SK-N-SH (cell line): ENCODE measurements around the gene ZNF648. TPM values are rescaled to one million over a fixed set of nuclear protein-coding genes. Genes with fewer than 3 reads are reported as not detected.

ENCODE experiments used
- CTCF ChIA-PET: fragments of 300-600, 350-600 bp; formaldehyde crosslinking; extraction: SDS; loops from one replicate; lab custom pipeline; 2021; lab: Yijun Ruan, JAX
- POLR2A ChIA-PET: fragments of 350-600 bp; sonication (Branson Sonifier 250); formaldehyde crosslinking; extraction: SDS; loops from one replicate; lab custom pipeline; 2020; ENCODE audit warnings: antibody characterized with exemption, inconsistent platforms; lab: Yijun Ruan, JAX
- DNase-seq: peaks from one replicate; pipeline ENCODE4 v3.0.0; 2012
- H2AFZ ChIP-seq: fragments of 200-600 bp; sonication (generic); 2 replicates; pipeline ENCODE4 v1.8.1; 2016; ENCODE audit warnings: antibody characterized with exemption, mild to moderate bottlenecking, low read depth
- H3F3A ChIP-seq: fragments of 200-600 bp; sonication (generic); replicated peaks from 2 replicates; pipeline ENCODE3; 2016; ENCODE audit warnings: antibody characterized with exemption, mild to moderate bottlenecking; ENCODE audit not compliant: insufficient read depth
- H3K27ac ChIP-seq, 2 experiments: fragments of 200-500 bp in 1 of 2; fragments of 200-600 bp in 1 of 2; sonication (Bioruptor generic) in 1 of 2; sonication (generic), shearing (Covaris generic) in 1 of 2; 2 replicates each; pipeline versions ENCODE4 v1.5.1 to v1.6.1; 2014 to 2016; ENCODE audit warnings: low read depth in 2 of 2, inconsistent platforms in 1 of 2, low read length in 1 of 2, mild to moderate bottlenecking in 1 of 2, mixed read lengths in 1 of 2
- H3K27me3 ChIP-seq: fragments of 200-600 bp; sonication (generic), shearing (Covaris generic); 2 replicates; pipeline ENCODE4 v1.6.1; 2016; ENCODE audit warnings: mixed run types; ENCODE audit not compliant: insufficient read depth
- H3K36me3 ChIP-seq, 2 experiments: fragments of 200-500 bp in 1 of 2; fragments of 200-600 bp in 1 of 2; sonication (Bioruptor generic) in 1 of 2; sonication (generic) in 1 of 2; replicated peaks in 1 of 2; 2 replicates each; pipeline versions ENCODE3 to v1.5.1; 2014 to 2016; ENCODE audit warnings: low read length in 1 of 2, mild to moderate bottlenecking in 1 of 2; ENCODE audit not compliant: insufficient read depth in 2 of 2, control insufficient read depth in 1 of 2
- H3K4me1 ChIP-seq, 2 experiments: fragments of 200-500 bp in 1 of 2; fragments of 200-600 bp in 1 of 2; sonication (Bioruptor generic) in 1 of 2; sonication (generic), shearing (Covaris generic) in 1 of 2; 2 replicates each; pipeline versions ENCODE4 v1.5.1 to v1.6.1; 2014 to 2016; ENCODE audit warnings: low read depth in 1 of 2, low read length in 1 of 2, mixed run types in 1 of 2; ENCODE audit not compliant: insufficient read depth in 2 of 2, control insufficient read depth in 1 of 2
- H3K4me2 ChIP-seq: fragments of 200-600 bp; sonication (generic), shearing (Covaris generic); 2 replicates; pipeline ENCODE4 v1.6.1; 2017; ENCODE audit warnings: mixed run types
- H3K4me3 ChIP-seq, 2 experiments: fragments of 200-500 bp in 1 of 2; fragments of 200-600 bp in 1 of 2; sonication (Bioruptor generic) in 1 of 2; sonication (generic), shearing (Covaris generic) in 1 of 2; 2 replicates each; pipeline versions ENCODE4 v1.5.1 to v1.8.1; 2014 to 2016; ENCODE audit warnings: low read depth in 2 of 2, inconsistent platforms in 1 of 2, low read length in 1 of 2, mild to moderate bottlenecking in 1 of 2, mixed read lengths in 1 of 2, moderate library complexity in 1 of 2
- H3K79me2 ChIP-seq: fragments of 200-600 bp; sonication (generic); 2 replicates; pipeline ENCODE4 v1.8.1; 2017; ENCODE audit warnings: mild to moderate bottlenecking; ENCODE audit not compliant: insufficient read depth
- H3K9ac ChIP-seq: fragments of 200-600 bp; sonication (generic); 2 replicates; pipeline ENCODE4 v1.6.1; 2017; ENCODE audit warnings: mixed run types
- H3K9me2 ChIP-seq: fragments of 200-600 bp; sonication (generic); 2 replicates; pipeline ENCODE4 v1.6.1; 2017; ENCODE audit warnings: mixed run types
- H3K9me3 ChIP-seq: fragments of 200-600 bp; sonication (generic); 2 replicates; pipeline ENCODE4 v1.6.1; 2017; ENCODE audit warnings: mixed run types, mild to moderate bottlenecking, moderate library complexity
- H4K20me1 ChIP-seq: fragments of 200-600 bp; sonication (generic); 2 replicates; pipeline ENCODE4 v1.6.1; 2017; ENCODE audit warnings: mild to moderate bottlenecking, mixed run types; ENCODE audit not compliant: insufficient read depth
- ELF1 ChIP-seq: IDR thresholded peaks from 2 replicates; pipeline ENCODE4 v1.4.0; 2012
- FOSL2 ChIP-seq: IDR thresholded peaks from 2 replicates; pipeline ENCODE4 v1.4.0; 2012; ENCODE audit warnings: low read depth, mild to moderate bottlenecking, moderate library complexity, borderline replicate concordance
- FOXM1 ChIP-seq: IDR thresholded peaks from 2 replicates; pipeline ENCODE4 v1.4.0; 2012; ENCODE audit warnings: low read depth, mild to moderate bottlenecking
- IRF3 ChIP-seq: fragments of 150-350 bp; IDR thresholded peaks from 2 replicates; pipeline ENCODE4 v1.6.1; 2016; ENCODE audit warnings: mild to moderate bottlenecking, low read depth, low read length
- MEF2A ChIP-seq: IDR thresholded peaks from 2 replicates; pipeline ENCODE4 v1.4.0; 2012; ENCODE audit warnings: low read depth, borderline replicate concordance
- NFIC ChIP-seq: IDR thresholded peaks from 2 replicates; pipeline ENCODE4 v1.4.0; 2012; ENCODE audit warnings: borderline replicate concordance
- RAD21 ChIP-seq: IDR thresholded peaks from 2 replicates; pipeline ENCODE4 v1.6.1; 2012; ENCODE audit warnings: mild to moderate bottlenecking, low read length
- RCOR1 ChIP-seq: fragments of 150-350 bp; IDR thresholded peaks from 2 replicates; pipeline ENCODE4 v1.6.1; 2017; ENCODE audit warnings: antibody characterized with exemption, low read length
- REST ChIP-seq: IDR thresholded peaks from 2 replicates; pipeline ENCODE4 v1.6.1; 2012; ENCODE audit warnings: mild to moderate bottlenecking, low read depth, low read length, moderate library complexity
- RXRA ChIP-seq: IDR thresholded peaks from 2 replicates; pipeline ENCODE4 v1.4.0; 2012; ENCODE audit warnings: low read depth, mild to moderate bottlenecking, borderline replicate concordance
- SMC3 ChIP-seq: IDR thresholded peaks from 2 replicates; pipeline ENCODE4 v1.6.1; 2012; ENCODE audit warnings: low read depth, low read length, improper control_type of control experiment
- TEAD4 ChIP-seq: IDR thresholded peaks from 2 replicates; pipeline ENCODE4 v1.4.0; 2012; ENCODE audit warnings: mild to moderate bottlenecking, borderline replicate concordance; ENCODE audit not compliant: insufficient read depth
- USF1 ChIP-seq: IDR thresholded peaks from 2 replicates; pipeline ENCODE4 v1.4.0; 2012; ENCODE audit warnings: low read depth, borderline replicate concordance
- WGBS: methylation state at CpG from one replicate; pipeline ENCODE4 v1.1.6; 2017; ENCODE audit warnings: low lambda C conversion rate; 5-methylcytosine and 5-hydroxymethylcytosine counted together
- polyA plus RNA-seq, 3 experiments: library from polyadenylated mRNA; depleted of rRNA; stranded (reverse); fragments of >200 nt; gene quantifications; 2 replicates each; pipeline ENCODE4 v1.2.3, GENCODE V29; 2012
- TF ChIP-seq, protein P1 (sequence below): fragments of 200-600 bp; sonication (generic); IDR thresholded peaks from 2 replicates; pipeline ENCODE4 v1.6.1; 2017; ENCODE audit warnings: antibody characterized with exemption, mild to moderate bottlenecking, moderate library complexity
- TF ChIP-seq, protein P2 (sequence below): IDR thresholded peaks from 2 replicates; pipeline ENCODE4 v1.4.0; 2012; ENCODE audit warnings: low read depth

Gene ZNF648
- polyA plus RNA-seq, 1 of the 3 experiments (the other 2 are of a cell fraction) = not detected

DNA sequence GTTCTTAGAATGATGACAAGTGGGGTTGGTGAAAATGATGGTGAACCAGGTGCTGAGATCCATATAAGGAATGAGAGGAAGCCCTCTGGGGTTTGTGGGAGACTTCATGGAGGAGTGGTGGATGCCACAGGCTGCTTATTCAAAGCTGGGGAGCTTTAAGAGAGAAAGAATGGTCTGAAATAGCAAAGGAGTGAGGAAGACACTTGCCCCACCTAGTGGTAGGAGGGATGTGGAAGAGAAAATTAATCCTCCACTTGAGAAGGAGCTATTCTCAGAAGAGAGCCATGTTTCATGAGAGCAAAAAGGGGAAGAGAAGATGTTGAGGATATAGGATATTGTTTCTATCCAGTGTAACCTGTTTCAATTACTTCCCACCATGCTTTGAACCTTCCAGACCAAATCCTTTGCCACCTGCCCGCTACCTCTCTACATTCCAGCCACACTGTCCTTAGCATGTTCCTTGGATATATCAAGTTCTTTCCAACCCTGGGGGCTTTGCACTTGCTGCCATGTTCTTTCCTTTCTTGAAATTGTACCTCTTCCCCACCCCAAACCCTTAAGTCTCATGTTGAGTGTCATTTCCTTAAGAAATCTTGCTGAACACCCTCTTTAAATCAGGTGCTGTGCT is 19.6 kb upstream of the ZNF648 start:
- no peak overlapping the region for H3K9ac ChIP-seq
- H3K9me3 ChIP-seq = no peaks in the 10 kb centered on the region
- POLR2A ChIA-PET = no interaction called here
- H3K4me3 ChIP-seq = no peak overlapping the region
- H3K4me2 ChIP-seq = no peak overlapping the region
- no peaks in the 10 kb centered on the region for H3K27me3 ChIP-seq
- H3K9me2 ChIP-seq = no peaks in the 10 kb centered on the region
- H3K79me2 ChIP-seq = no peaks in the 10 kb centered on the region
- H3K4me1 ChIP-seq = no peaks in the 10 kb centered on the region; a peak in 1 of 4 replicates
- WGBS = 14% methylated on average over 1 of the region's 1 CpG
- no peaks in the 10 kb centered on the region for H3F3A ChIP-seq
- no peak overlapping the region for H3K27ac ChIP-seq
- CTCF ChIA-PET = interaction anchor here (0.6 to 7.0 kb wide), 46 partner anchors 10 to 879 kb away, joined by 3 to 65 read pairs (median 4); no protein-coding TSS in a partner anchor
- H2AFZ ChIP-seq = no peak overlapping the region
- H3K36me3 ChIP-seq = no peaks in the 10 kb centered on the region
- DNase-seq = peak; percentile 52
- no peaks in the 10 kb centered on the region for H4K20me1 ChIP-seq
- TF ChIP-seq SMC3 = peak; percentile 45
- TF ChIP-seq NFIC = no peak
- TF ChIP-seq RAD21 = peak; percentile 60
- TF ChIP-seq, protein P1, sequence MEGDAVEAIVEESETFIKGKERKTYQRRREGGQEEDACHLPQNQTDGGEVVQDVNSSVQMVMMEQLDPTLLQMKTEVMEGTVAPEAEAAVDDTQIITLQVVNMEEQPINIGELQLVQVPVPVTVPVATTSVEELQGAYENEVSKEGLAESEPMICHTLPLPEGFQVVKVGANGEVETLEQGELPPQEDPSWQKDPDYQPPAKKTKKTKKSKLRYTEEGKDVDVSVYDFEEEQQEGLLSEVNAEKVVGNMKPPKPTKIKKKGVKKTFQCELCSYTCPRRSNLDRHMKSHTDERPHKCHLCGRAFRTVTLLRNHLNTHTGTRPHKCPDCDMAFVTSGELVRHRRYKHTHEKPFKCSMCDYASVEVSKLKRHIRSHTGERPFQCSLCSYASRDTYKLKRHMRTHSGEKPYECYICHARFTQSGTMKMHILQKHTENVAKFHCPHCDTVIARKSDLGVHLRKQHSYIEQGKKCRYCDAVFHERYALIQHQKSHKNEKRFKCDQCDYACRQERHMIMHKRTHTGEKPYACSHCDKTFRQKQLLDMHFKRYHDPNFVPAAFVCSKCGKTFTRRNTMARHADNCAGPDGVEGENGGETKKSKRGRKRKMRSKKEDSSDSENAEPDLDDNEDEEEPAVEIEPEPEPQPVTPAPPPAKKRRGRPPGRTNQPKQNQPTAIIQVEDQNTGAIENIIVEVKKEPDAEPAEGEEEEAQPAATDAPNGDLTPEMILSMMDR = peak; percentile 60
- TF ChIP-seq IRF3 = no peak
- no peak for TF ChIP-seq ELF1

DNA sequence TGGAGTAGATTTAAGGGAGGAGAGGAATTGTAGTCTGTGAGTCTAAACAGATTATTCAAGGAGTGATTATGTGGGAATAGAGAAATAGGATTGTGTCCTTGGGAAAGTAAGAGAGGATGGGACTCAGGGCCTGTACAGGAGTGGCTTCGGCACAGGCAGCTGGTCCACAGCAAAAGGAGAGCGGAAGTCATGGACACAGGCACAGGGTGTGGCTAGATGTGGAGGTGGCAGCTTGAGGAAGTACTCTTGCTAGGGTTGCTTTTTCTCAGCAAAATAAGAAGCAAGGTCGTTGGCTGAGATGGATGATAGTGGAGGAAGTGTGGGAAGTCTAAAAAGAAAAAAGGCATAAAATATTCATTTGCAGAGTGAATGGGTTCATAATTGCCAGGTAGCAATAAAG is 18.5 kb upstream of the ZNF648 start:
- Histone ChIP-seq H3K4me3 (no peak overlapping the region), H3F3A (no peaks in the 10 kb centered on the region), H3K4me1 (no peaks in the 10 kb centered on the region; a peak in 1 of 4 replicates), H3K4me2 (no peak overlapping the region), H3K36me3 (no peaks in the 10 kb centered on the region), H3K9me3 (no peaks in the 10 kb centered on the region), H3K79me2 (no peaks in the 10 kb centered on the region), H2AFZ (no peak overlapping the region), H3K9me2 (no peaks in the 10 kb centered on the region), H4K20me1 (no peaks in the 10 kb centered on the region), H3K27ac (no peak overlapping the region), H3K9ac (no peak overlapping the region), H3K27me3 (no peaks in the 10 kb centered on the region)
- ChIA-PET CTCF (interaction anchor here (0.7 to 7.0 kb wide), 16 partner anchors 10 to 705 kb away, joined by 3 to 65 read pairs (median 6); no protein-coding TSS in a partner anchor), POLR2A (no interaction called here)
- 32% methylated on average over 3 of the region's 3 CpGs for WGBS
- DNase-seq = no peak
- TF ChIP-seq, protein P2, sequence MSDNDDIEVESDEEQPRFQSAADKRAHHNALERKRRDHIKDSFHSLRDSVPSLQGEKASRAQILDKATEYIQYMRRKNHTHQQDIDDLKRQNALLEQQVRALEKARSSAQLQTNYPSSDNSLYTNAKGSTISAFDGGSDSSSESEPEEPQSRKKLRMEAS = no peak
- TF ChIP-seq RXRA = no peak
- no peak for TF ChIP-seq IRF3
- no peak for TF ChIP-seq TEAD4
- TF ChIP-seq, protein P1 = no peak
- no peak for TF ChIP-seq FOXM1
- TF ChIP-seq NFIC = no peak
- no peak for TF ChIP-seq RCOR1
- TF ChIP-seq MEF2A = no peak
- no peak for TF ChIP-seq FOSL2
- no peak for TF ChIP-seq USF1
- no peak for TF ChIP-seq REST
